Spleen (tissue), 11 donors: Measurements from ENCODE around the gene STYXL1. TPM values are rescaled to one million over a fixed set of nuclear protein-coding genes. Genes with fewer than 3 reads are reported as not detected.
A peak's percentile ranks its signal among the peaks of the same experiment; 100 is the strongest.

Experiments
- DNase-seq: peaks from one replicate; pipeline ENCODE4 v3.0.0-alpha.2; 2020
- H3K27ac ChIP-seq, 8 donors: fragments of 200-600 bp; sonication (generic) in 7 of 8; 1 replicate in 4 of 8; 2 replicates in 4 of 8; pipeline versions ENCODE4 v1.5.0 to v1.8.0; 2016 to 2021; ENCODE audit warnings: inconsistent platforms in 4 of 8, mild to moderate bottlenecking in 4 of 8, moderate library complexity in 1 of 8
- H3K27me3 ChIP-seq, 7 donors: fragments of 200-600 bp; sonication (generic) in 6 of 7; replicated peaks in 1 of 7; 1 replicate in 4 of 7; 2 replicates in 3 of 7; pipeline versions ENCODE4 v1.5.0 to v1.8.0; 2016 to 2021; ENCODE audit warnings: inconsistent platforms in 3 of 7, mild to moderate bottlenecking in 1 of 7
- H3K36me3 ChIP-seq, 6 donors: fragments of 200-600 bp; sonication (generic) in 5 of 6; 1 replicate in 4 of 6; 2 replicates in 2 of 6; pipeline versions ENCODE4 v1.5.0 to v1.8.0; 2016 to 2021; ENCODE audit warnings: inconsistent platforms in 2 of 6
- H3K4me1 ChIP-seq, 6 donors: fragments of 200-600 bp; sonication (generic) in 5 of 6; 1 replicate in 3 of 6; 2 replicates in 3 of 6; pipeline versions ENCODE4 v1.5.0 to v1.8.0; 2016 to 2021; ENCODE audit warnings: inconsistent platforms in 3 of 6
- H3K4me3 ChIP-seq, 8 donors: fragments of 200-600 bp; sonication (generic) in 7 of 8; 1 replicate in 4 of 8; 2 replicates in 4 of 8; pipeline versions ENCODE4 v1.5.0 to v1.8.0; 2016 to 2021; ENCODE audit warnings: inconsistent platforms in 4 of 8, mild to moderate bottlenecking in 4 of 8, moderate library complexity in 2 of 8
- H3K9me3 ChIP-seq, 8 donors: fragments of 200-600 bp; sonication (generic) in 7 of 8; 1 replicate in 4 of 8; 2 replicates in 4 of 8; pipeline versions ENCODE4 v1.5.0 to v1.8.0; 2016 to 2021; ENCODE audit warnings: inconsistent platforms in 4 of 8
- POLR2A ChIP-seq, 3 donors: fragments of 450-650 bp; IDR thresholded peaks; one replicate each; pipeline ENCODE4 v1.5.1; 2017; ENCODE audit warnings: antibody characterized with exemption in 3 of 3, mild to moderate bottlenecking in 1 of 3
- POLR2AphosphoS5 ChIP-seq, 3 donors: sonication (generic); formaldehyde crosslinking; IDR thresholded peaks; one replicate each; pipeline ENCODE4 v1.5.1; 2017; ENCODE audit warnings: antibody characterized with exemption in 3 of 3
- WGBS, 5 donors: extraction: QIAGEN DNeasy Blood & Tissue Kit in 3 of 5; methylation state at CpG; one replicate each; pipeline versions ENCODE4 v1.1.5 to v1.1.7; 2013 to 2018; 5-methylcytosine and 5-hydroxymethylcytosine counted together
- intact Hi-C: fragments of 100-400 bp; cut with DNase I; formaldehyde crosslinking; loops from one replicate; pipeline ENCODE4 v1.15.0; 2023; ENCODE audit warnings: low total_unique reads
- polyA plus RNA-seq, 3 donors: library from polyadenylated mRNA; stranded (reverse); fragments of 200-250 nt; gene quantifications; one replicate each; pipeline ENCODE4 v1.2.1, GENCODE V29; 2013
- total RNA-seq, 7 donors: library from RNA; depleted of rRNA in 3 of 7; stranded (reverse); fragments of >200 nt in 3 of 7; fragmentation: NEBNext Ultra II Directional in 4 of 7; extraction: Animal tissue kit (Norgen Biotek cat#: 25700) in 4 of 7; gene quantifications; one replicate each; pipeline versions ENCODE4 v1.1.0 to v1.2.1, GENCODE V29; 2016 to 2021
- TF ChIP-seq, protein P1 (sequence below), 11 experiments: fragments of 200-600 bp in 7 of 11; fragments of 450-650 bp in 4 of 11; sonication (generic) in 4 of 11; IDR thresholded peaks in 8 of 11; conservative IDR thresholded peaks in 3 of 11; 1 replicate in 7 of 11; 2 replicates in 4 of 11; pipeline versions ENCODE4 v1.4.0 to v1.8.0; 2016 to 2021; ENCODE audit warnings: antibody characterized with exemption in 11 of 11, inconsistent platforms in 4 of 11, mild to moderate bottlenecking in 1 of 11
- donor health status: healthy with polysubstance abuse.
- donor health status: DM: no; HTN: no; CAD: no; lungs with moderate emphysema.
- donor health status: DM: no; HTN: no; CAD: no.
- donor health status: Bipolar disorder and iron deficiency.
- donor health status: healthy.
- donor health status: DM: no; HTN: no; CAD: no.
- donor health status: DM: yes; HTN: yes; CAD: no.

The STYXL1 gene
- total and polyA plus RNA-seq, 10 donors = 18.3 to 60.4 (median 34.4) TPM

- intact Hi-C loops = no loop called here
- Histone ChIP-seq H3K4me1 (peaks cover 5 to 62% (median 36%) of the 10 kb centered on the region in 6 donors), H3K9me3 (no peaks in the 10 kb centered on the region), H3K4me3 (no peak overlapping the region), H3K27me3 (no peaks in the 10 kb centered on the region), H3K27ac (no peak overlapping the region), H3K36me3 (peaks cover 0 to 83% (median 36%) of the 10 kb centered on the region in 6 donors)
- peak; percentile 48 for DNase-seq
- TF ChIP-seq POLR2AphosphoS5 (IDR thresholded peaks at IDR 0.05) (no peak), POLR2A (IDR thresholded peaks at IDR 0.05) (no peak)
- TF ChIP-seq, protein P1, sequence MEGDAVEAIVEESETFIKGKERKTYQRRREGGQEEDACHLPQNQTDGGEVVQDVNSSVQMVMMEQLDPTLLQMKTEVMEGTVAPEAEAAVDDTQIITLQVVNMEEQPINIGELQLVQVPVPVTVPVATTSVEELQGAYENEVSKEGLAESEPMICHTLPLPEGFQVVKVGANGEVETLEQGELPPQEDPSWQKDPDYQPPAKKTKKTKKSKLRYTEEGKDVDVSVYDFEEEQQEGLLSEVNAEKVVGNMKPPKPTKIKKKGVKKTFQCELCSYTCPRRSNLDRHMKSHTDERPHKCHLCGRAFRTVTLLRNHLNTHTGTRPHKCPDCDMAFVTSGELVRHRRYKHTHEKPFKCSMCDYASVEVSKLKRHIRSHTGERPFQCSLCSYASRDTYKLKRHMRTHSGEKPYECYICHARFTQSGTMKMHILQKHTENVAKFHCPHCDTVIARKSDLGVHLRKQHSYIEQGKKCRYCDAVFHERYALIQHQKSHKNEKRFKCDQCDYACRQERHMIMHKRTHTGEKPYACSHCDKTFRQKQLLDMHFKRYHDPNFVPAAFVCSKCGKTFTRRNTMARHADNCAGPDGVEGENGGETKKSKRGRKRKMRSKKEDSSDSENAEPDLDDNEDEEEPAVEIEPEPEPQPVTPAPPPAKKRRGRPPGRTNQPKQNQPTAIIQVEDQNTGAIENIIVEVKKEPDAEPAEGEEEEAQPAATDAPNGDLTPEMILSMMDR (IDR thresholded peaks at IDR 0.05 in 8 of 11, conservative IDR thresholded peaks at IDR 0.05 in 3 of 11) = no peak
- WGBS, 5 donors = 95 to 98% (median 96%) methylated on average over 7 of the region's 7 CpGs
These were observed 86.6 kb downstream of the STYXL1 start for GRCh38 chr7:75961218-75961617.

- Histone ChIP-seq H3K4me1 (peaks cover 0 to 57% (median 32%) of the 10 kb centered on the region in 6 donors), H3K27ac (no peak overlapping the region), H3K27me3 (no peaks in the 10 kb centered on the region), H3K36me3 (peaks cover 0 to 83% (median 44%) of the 10 kb centered on the region in 6 donors), H3K4me3 (no peak overlapping the region), H3K9me3 (no peaks in the 10 kb centered on the region)
- TF ChIP-seq, protein P1 (IDR thresholded peaks at IDR 0.05 in 8 of 11, conservative IDR thresholded peaks at IDR 0.05 in 3 of 11) = no peak
- TF ChIP-seq POLR2A (IDR thresholded peaks at IDR 0.05) = no peak
- no peak for TF ChIP-seq POLR2AphosphoS5 (IDR thresholded peaks at IDR 0.05)
- no peak for DNase-seq
- WGBS, 5 donors = 86 to 97% (median 95%) methylated on average over 6 of the region's 6 CpGs
- intact Hi-C loops = no loop called here
These were observed 87.4 kb downstream of the STYXL1 start for GRCh38 chr7:75960372-75960771.

- Histone ChIP-seq H3K9me3 (no peaks in the 10 kb centered on the region), H3K4me1 (peaks cover 0 to 51% (median 27%) of the 10 kb centered on the region in 6 donors), H3K4me3 (no peak overlapping the region), H3K36me3 (peaks cover 0 to 85% (median 55%) of the 10 kb centered on the region in 6 donors), H3K27me3 (no peaks in the 10 kb centered on the region), H3K27ac (no peak overlapping the region)
- DNase-seq = no peak
- WGBS, 5 donors = 91 to 95% (median 94%) methylated on average over 9 of the region's 9 CpGs
- intact Hi-C loops = no loop called here
- TF ChIP-seq POLR2A (IDR thresholded peaks at IDR 0.05) (no peak), POLR2AphosphoS5 (IDR thresholded peaks at IDR 0.05) (no peak)
- TF ChIP-seq, protein P1 (IDR thresholded peaks at IDR 0.05 in 8 of 11, conservative IDR thresholded peaks at IDR 0.05 in 3 of 11) = no peak
These were observed 88.8 kb downstream of the STYXL1 start for GRCh38 chr7:75958802-75959543.

DNA sequence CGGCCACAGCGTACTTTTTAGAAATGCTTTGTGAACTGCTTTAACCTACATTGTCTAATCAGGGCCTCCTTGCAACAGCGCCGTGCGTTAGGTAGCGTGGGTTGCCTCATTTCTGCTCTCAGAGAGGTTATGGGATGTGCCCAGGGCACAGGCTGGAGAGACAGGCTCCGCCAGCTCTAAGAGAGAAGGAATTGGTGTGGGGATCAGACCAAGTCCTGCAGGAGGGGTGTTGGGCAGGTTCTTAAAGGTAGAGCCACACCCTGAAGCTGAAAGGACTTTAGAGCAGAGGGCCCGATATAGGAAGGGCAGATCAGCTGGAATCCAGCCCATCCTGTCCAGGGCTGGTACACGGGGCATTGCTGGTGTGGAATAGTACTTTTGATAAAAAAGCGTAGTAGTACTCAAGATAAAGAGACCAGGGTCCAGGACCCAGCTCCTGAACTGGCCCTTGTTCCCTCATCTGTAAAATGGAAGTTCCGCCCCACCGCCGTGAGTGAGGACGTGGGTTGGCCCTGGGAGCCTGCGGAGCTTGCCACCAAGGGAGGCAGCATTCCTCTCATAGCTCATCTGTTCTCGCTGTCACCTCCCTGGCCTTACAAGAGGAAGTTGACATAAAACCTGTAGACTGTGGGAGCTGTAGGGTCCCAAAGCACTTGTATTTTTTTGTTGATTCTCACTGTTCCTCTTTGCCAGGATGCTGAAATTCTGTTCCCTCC lies 90.6 kb downstream of the STYXL1 start:
- TF ChIP-seq POLR2A (IDR thresholded peaks at IDR 0.05) = no peak
- TF ChIP-seq, protein P1 (IDR thresholded peaks at IDR 0.05 in 8 of 11, conservative IDR thresholded peaks at IDR 0.05 in 3 of 11) = no peak
- no peak for TF ChIP-seq POLR2AphosphoS5 (IDR thresholded peaks at IDR 0.05)
- no peaks in the 10 kb centered on the region for H3K27me3 ChIP-seq
- peak overlapping the region in 1 of 8 donors; percentile 15 for H3K27ac ChIP-seq
- no peak for DNase-seq
- WGBS, 5 donors = 75 to 92% (median 86%) methylated on average over 16 of the region's 16 CpGs
- intact Hi-C loops = no loop called here
- peaks cover 0 to 41% (median 20%) of the 10 kb centered on the region in 6 donors for H3K4me1 ChIP-seq
- no peaks in the 10 kb centered on the region for H3K9me3 ChIP-seq
- peaks cover 0 to 86% (median 55%) of the 10 kb centered on the region in 6 donors for H3K36me3 ChIP-seq
- H3K4me3 ChIP-seq = no peak overlapping the region
